Spleen (tissue), 7 donors: ENCODE measurements around the gene FSIP2.
"Not testable (repeated sequence)": the region's sequence is repeated elsewhere in the genome, so short reads cannot be mapped to it uniquely, and the experiment has no call there.

Experiments
- CTCF ChIP-seq, 11 experiments: fragments of 200-600 bp in 7 of 11; fragments of 450-650 bp in 4 of 11; sonication (generic) in 4 of 11; IDR thresholded peaks in 8 of 11; conservative IDR thresholded peaks in 3 of 11; 1 replicate in 7 of 11; 2 replicates in 4 of 11; pipeline versions ENCODE4 v1.4.0 to v1.8.0; 2016 to 2021; ENCODE audit warnings: antibody characterized with exemption in 11 of 11, inconsistent platforms in 4 of 11, mild to moderate bottlenecking in 1 of 11
- POLR2A ChIP-seq, 3 donors: fragments of 450-650 bp; IDR thresholded peaks; one replicate each; pipeline ENCODE4 v1.5.1; 2017; ENCODE audit warnings: antibody characterized with exemption in 3 of 3, mild to moderate bottlenecking in 1 of 3
- donor health status: DM: no; HTN: no; CAD: no; lungs with moderate emphysema.
- donor health status: DM: no; HTN: no; CAD: no.
- donor health status: DM: no; HTN: no; CAD: no.

GRCh38 chr2:185864468-185865260, 126.1 kb downstream of the FSIP2 start:
- TF ChIP-seq CTCF (IDR thresholded peaks at IDR 0.05 in 8 of 11, conservative IDR thresholded peaks at IDR 0.05 in 3 of 11); POLR2A (IDR thresholded peaks at IDR 0.05): not testable (repeated sequence)
